Right lobe of liver (tissue), 4 donors: ENCODE results near the gene ENTREP1.

ENCODE experiments used
- CTCF ChIP-seq, 4 donors: fragments of 200-600 bp in 3 of 4; fragments of 450-650 bp in 1 of 4; IDR thresholded peaks; one replicate each; pipeline versions ENCODE4 v1.5.1 to v1.8.0; 2016 to 2022; ENCODE audit warnings: antibody characterized with exemption in 4 of 4, mild to moderate bottlenecking in 2 of 4
- POLR2A ChIP-seq: fragments of 450-650 bp; IDR thresholded peaks from one replicate; pipeline ENCODE4 v1.6.1; 2017; ENCODE audit warnings: antibody characterized with exemption, mild to moderate bottlenecking
- donor health status: DM: no; HTN: no; CAD: no.
- donor health status: DM: no; HTN: no; CAD: no.
- donor health status: DM: no; HTN: yes; CAD: no.

- TF ChIP-seq POLR2A, result no peak
- no peak for TF ChIP-seq CTCF (IDR thresholded peaks at IDR 0.05)
These were observed 66.9 kb downstream of the ENTREP1 start for GRCh38 chr9:69391946-69392345.
